Fibroblast of peridontal ligament (primary cell): ENCODE data around the gene GRAMD1B.
A peak's percentile ranks its signal among the peaks of the same experiment; 100 is the strongest.

ENCODE experiments used
- DNase-seq: peaks from one replicate; pipeline ENCODE4 v3.0.0-alpha.2; 2010; ENCODE audit errors: extremely low read depth

Gene GRAMD1B

DNA sequence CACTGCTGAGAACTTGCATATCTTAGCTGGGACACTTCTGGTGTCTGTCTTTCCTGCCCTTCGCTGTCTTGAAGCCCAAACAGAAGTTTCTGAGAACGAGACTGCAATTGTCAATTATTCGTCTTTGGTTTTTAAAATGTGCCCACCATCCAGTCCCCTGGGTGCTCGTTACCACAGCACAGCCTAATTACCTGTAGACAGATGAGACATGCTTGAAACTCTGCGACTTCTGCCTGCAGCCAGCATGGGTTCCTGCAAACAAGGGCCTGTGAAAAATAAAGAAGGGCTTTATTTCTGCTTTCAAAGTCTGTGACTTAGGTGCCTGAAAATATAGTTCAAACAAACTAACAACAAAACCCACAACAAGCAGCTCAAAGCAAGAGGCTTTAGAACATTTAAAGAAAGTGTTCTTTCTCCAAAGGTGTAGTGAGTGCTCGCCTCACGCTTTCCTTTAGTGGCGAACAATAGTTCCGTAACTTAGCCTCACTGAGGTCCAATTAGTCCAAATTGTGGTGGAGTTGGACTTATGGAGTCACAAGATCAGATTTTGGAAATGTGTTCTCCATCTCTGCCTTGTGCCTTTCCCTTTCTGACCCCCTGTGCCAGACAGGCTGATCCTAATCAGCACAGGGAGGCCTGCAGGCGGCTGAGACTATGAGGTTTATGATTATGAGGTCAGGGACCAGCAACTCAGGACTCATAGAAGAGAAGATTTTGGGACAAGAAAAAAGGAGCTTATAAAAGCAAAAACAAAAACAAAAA lies 20.4 kb upstream of the GRAMD1B start:
- no peak for DNase-seq

DNA sequence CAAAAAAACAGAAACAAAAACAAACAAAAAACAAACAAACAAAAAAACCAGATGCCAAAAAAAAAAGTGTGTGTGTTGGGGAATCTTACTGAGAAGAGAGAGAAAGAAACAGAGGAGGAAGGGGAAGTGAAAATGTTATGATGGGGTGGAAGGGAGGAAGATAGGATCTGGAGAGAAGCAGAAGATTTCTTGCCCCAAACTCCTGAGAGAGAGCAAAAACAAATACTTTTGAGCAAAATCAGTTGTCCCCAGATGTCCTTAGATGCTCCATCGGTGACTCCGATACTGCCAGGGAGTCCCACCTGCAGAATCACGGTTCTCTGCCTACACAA lies 19.9 kb upstream of the GRAMD1B start:
- DNase-seq = no peak

DNA sequence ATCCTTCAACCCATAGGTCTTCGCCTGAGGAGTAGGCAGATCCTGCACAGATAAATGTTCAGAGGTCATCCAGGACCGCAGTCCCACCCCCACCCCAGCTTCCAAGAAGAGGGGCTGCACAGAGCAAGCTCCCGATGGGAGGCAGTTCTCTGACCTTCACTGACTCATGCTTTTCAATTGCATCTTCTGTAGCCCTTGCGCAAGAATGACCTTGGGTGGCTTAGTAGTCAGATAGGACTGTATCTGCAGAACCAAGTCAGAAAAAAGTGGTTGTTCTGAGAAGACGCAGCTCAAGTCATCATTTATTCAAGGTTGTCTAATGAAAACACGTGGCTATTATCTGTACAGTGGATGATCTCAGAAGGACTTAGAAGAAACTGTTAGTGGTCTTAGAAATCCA lies 16.4 kb upstream of the GRAMD1B start:
- peak; percentile 19 for DNase-seq

DNA sequence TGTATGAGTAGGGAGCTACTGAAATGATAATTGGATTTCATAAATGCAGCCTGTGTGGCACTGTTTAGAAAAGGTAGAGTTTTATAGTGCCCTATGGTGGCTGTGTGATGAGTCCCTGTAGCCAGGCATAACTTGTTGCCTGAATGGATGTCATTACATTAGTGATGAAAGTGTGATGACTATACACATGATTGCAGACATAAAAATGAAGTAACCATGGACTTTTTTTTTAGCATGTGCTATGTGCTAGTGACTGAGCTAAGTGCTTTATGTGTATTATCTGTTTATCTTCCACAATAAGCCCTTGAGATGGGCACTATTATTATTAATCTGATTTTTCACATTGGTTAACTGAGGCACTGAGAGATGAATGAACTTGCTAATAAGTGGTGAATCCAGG lies 13.5 kb upstream of the GRAMD1B start:
- no peak for DNase-seq

DNA sequence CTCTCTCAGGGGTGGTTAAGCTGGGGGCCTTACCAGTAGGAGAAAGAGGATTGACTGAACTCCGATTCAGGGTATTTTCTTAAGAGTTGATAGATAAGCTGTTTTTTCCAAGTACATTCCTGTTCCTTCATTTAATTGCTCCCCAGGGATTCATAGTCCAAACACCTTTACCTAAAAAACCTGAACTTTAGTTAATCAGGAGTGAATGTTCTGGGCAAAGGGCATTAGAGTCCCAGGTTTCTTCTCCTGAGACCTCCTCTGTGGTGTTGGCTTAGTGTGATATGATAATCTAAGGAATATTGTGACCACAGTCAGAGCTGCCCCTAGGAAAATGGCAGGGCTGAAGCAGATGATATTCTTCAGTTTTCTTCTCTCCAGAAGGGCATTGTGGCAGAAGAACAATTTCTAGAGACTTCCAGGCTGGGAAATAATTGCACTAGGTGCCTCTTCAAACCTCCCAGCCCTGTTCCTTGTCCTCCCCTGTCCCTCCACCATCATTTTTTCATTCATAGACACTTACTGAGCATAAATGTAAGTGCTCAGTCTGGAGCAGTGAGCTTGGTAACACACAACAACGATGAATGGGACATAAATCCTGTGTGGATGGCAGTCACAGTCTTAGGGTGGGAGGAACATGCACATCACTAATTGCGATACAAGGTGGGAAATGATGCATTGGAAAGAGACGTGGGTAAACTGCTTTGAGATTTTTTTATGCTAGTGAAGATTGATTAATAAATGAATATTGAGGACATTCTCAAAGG lies 11.5 kb upstream of the GRAMD1B start:
- no peak for DNase-seq

DNA sequence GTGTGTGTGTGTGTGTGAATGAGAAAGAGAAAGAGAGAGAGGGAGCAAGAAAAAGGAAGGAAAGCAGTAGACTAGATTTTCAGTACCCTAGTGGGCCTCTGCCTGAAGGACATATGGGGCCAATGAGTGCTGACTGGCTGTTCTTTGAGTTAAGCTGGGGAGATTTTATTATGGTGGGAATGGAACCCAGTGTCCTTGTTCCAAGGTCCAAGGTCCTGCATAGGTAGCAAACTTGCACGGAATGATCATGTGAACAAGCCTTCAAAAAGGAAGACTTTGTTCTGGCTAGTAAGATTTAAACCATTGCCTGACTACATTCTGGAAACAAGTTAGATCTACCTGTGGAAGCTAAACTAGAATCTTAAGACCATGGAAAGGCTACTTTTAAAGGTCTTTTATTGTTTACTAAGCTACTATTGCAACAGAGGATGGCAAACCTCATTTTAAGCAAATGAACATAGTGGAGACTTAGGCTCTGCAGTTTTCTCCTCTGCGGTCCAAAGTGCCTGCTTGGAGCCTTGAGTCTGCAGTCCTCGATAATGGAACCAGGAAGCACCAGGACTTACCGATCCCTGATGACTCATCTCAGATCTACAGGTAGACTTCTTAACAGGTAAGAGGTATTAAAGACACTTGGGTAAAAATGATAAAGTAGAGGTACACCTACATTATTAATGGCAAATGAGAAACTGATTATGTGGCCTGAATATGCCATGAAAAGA lies 10.2 kb upstream of the GRAMD1B start:
- DNase-seq = no peak

DNA sequence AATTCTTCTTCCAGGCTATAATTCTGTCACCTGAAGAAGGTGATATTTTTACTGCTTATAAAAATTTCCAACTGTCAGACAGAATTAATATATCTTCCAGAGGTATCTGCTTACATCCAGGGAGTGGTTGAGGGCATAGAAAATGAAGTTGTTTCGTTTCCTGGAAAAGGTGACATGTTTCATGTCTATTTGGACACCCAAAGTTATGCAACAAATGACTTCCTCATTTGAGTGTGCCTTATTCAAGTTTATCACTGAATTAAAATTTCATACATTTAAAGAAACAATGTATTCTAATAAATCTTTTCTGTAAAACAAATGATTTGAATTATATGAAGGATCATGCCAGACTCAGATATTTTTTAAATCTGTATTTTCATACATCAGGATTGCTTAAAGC lies 8.5 kb upstream of the GRAMD1B start:
- no peak for DNase-seq

DNA sequence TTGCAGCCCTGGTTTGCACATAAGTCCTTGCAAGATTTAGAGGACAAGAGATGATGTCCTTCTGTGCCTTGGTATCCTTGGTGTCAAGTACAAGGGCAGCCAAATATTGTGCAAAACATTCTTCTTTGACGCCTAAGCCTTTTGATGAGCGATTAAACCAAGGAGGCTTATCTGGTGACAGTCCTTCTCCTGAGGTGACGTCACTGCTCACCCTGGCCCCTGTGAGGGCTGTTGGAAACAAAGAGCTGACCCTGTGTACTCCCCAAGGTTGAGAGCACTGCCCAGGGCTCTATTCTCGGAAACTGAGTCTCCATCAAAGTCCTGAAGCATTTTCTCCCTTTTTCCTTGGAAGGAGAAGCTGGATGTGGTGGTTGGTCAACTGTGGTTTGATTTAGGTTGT lies 4.7 kb upstream of the GRAMD1B start:
- DNase-seq = no peak

DNA sequence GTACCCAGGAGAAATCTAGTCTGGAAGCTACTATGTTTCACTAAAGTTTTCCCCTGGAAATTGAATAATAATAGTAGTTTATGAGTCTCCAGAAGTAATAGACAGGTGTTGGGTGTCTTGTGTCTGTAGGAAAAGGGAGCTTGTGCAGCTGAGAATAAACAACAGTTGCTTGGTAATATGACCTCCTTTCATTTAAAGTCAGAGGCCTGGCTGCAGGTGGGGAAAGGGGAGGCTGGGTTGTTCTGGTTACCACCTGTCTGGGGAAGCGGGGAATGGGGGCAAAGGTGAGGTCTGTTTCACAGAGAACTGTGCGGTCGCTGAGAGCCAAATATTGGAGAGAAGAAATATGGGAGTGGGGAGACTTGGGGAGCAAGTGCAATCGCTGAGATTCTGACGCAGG lies 3.3 kb upstream of the GRAMD1B start:
- DNase-seq = no peak

DNA sequence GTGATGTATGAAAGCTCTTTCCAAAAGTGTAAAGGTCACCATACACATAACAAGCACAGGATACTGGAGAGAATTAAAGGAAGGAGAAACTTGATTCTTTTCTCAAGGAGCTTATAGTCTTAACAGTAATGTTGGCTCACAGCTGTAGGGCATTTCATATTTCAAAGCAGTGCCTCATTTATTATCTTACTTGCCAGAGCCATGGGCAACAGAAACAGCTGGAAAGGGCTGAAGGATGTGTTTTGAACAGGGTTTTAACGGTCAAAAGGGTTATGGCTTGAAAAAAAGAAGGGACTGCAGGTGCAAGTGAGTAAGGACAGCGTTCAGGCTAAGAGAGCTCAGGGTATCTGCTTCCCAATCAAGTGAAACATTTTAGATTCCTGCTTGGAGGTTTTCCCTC lies 2.7 kb upstream of the GRAMD1B start:
- no peak for DNase-seq

DNA sequence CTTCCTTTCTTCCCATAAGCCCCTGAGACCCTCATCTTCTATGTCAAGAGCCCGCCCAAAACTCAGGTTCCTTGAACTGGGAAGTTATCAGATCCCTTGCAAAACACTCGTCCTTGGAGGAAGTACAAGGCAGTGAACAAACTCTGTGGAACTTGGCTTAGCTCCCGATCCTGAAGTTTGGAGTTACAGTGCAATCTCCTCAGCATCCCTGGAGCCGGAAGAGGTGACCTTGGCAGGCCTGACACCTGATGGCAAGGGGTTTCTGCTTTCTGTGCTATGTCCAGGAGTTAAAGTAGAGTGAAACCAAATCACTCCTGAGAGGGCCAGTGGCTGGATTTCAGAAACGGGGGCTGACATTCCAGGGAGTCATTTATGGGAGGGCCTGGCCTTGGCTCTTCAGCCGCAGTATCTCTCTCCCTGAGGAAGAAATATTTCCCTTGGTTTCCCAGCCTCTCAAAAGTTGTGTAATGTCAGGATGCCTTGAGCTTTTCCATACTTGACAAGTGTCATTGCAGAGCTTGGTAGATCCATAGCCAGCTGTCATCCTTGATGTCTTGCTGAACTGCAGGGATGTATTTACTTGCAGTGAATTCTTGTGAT lies 1.9 kb upstream of the GRAMD1B start:
- peak; percentile 40 for DNase-seq

DNA sequence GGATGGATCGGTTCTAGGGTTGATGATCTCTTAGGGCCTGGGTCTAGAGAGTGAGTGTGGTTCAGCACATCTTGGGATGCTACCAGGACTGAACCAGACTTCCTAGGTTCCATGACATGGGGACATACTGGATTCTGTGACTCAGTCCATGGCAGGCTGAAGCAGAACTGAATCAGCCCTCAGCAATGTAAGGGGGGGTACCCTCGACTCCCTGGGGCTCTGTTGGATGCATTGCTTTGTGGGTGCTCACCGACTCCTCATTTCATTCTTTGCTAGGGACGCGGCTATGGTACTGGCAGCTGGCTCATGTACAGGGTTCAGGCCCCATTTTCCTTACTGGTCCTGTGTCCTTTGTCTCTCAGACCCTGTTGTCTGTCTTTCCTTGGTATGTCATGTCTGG lies 733 bp upstream of the GRAMD1B start:
- DNase-seq = peak; percentile 63

DNA sequence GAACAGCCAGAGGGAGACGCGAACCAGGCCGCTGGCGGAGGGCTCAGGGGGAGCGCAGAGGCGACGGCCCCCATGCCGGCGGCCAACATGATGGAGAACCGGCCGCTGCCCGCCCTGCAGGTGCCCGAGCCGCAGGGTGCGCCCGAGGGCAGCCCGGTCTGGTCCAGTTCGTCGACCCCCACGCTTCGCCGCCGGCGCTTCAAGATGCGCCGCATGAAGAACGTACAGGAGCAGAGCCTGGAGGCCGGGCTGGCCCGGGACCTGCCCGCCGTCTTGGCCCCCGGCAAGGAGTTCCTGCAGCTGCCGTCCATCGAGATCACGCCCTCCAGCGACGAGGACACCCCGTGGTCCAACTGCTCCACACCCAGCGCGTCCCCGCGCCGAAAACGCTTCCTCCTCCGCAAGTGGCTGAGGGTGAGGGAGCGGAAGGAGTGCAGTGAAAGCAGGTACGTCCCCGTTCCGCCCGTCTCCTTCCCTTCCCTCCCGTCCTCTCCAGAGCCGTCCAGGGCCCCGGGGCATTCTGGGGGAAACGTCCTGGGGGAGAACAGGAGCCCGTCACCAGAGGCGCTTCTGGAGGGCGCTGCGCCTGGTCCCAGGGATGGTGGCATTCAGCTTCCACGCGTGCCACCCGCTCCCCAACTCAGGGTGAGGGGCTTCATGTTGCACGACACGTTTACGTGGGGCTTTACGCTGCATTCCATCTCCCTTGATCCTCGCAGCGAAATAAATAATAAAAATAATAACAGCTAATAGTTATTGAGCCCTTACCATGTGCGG lies 840 bp downstream of the GRAMD1B start:
- DNase-seq = peak; percentile 39

DNA sequence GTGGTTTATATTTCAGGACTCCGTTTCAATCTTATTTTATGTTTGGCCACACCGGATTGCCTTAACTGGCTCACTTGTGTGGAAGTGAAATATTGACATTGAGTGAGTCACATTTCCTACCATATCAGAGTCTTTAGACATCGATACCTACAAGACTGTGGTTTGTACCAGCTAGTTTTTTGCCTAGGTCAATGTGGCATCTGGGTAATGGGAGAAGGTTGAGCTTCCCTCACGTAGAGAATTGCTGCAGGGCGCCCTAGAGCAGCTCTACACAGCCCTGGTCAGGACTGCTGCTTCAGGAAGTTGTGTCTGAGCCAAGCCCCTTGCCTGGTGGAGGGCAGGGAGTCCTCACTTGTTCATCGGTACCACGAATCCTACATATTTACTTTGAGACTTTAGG lies 1.6 kb downstream of the GRAMD1B start:
- peak; percentile 30 for DNase-seq

DNA sequence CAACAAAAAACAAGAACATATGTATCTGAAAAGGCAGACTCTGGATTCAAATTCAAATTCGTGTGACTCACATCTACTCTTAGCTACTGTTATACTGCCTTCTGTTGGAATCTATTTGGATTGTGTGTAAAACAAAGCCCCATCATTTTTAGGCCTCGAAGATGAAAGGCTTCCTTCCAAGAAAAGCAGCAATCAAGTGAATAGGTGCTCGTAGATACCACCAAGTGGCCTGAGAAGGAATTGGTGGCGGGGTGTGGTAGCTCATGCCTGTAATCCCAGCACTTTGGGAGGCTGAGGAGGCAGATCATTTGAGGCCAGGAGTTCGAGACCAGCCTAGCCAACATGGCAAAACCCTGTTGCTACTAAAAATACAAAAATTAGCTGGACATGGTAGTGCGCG lies 4.2 kb downstream of the GRAMD1B start:
- peak; percentile 37 for DNase-seq

DNA sequence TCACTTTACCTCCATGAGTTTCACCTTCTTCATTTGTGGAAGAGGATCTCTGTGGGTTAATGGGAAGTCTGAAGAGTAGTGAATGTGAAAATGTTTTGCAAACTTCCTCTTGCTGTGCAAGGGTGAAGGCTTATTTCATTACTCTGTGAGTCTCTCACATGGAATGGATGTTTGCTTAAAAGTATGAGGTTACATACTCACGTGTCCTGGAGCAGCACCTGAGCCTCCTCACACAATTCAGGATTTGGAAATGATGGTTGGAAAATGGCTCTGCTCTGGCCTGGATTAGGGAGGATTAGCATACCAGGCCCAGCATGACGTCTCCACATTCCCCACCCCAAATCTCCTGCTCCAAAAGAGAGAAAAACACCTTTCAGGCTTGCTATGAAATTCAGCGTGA lies 4.8 kb downstream of the GRAMD1B start:
- DNase-seq = no peak

DNA sequence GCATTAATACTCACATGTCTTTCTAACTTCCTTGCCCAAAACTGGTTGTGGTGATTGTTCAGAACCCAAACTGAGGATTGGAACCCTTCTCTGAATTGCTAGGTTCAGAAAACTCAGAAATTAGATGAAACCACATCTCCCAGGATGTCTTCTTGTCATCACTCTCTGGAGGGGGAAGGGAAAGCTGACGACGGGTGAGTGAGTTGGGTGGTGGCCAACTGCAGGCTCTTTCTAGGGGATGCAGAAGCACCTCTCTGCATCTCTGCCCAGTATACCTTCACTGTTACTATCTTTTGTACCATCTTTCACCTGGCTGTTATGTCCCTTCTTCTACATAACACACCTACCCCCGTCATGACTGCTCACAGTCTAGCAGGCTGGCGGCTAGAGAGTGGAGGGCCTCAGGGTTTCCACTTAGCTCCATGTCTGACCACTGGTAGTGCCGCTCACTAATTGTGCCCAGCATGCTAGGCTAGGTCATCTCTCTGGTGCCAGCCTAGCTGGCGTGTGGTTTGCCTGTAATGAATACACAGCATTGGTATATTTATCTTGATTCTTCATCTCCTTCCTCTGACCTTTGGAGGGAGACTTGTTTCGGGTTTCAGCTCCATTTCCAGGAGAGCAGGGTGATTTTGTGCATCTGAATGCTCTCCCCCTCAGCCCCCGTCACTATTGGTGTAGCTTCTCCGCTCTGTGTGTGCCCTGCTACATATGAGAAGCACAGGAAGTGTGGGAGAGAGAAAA lies 7.3 kb downstream of the GRAMD1B start:
- no peak for DNase-seq

DNA sequence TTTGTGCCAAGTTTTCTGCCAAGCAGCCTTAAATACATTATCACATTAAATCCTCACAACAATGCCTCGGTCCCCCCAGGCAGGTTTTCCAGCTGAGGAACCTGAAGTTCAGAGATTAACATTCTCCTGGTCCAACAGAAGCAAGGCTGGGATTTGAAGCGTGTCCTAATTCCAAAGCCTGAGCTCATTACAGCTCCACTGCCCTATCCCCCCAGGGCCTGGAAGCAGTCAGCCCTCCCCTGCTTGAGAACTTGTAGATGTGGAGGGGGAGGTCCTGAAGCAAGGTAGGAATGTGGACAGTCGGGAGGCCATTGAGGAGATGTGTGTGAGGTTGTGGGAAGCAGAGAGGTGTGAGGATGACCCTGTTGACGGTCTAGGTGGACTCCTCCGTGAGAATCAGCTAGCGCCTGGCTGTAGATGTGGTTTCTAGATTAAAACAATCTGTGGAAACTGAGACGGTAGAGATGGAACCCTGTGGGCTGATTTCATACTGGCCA lies 8.1 kb downstream of the GRAMD1B start:
- DNase-seq = peak; percentile 48

DNA sequence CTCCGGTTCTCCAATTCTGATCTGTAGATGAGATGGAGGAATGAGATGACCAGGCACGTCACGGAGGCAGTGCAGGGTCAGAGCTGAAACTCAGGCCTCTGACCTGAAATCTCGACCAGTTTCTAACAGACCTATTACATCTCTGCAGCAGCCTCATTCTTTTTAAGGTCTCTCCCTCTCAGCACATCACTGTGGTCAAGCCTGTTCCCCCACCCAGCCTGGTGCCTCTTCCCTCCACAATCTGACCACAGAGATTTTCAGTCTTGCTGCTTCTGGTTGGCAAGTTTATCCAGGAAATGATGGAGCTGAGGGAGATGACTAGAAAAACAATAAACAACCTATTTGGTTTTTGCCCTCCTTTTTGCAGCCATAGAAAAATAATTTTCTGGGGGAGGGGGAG lies 9.5 kb downstream of the GRAMD1B start:
- no peak for DNase-seq

DNA sequence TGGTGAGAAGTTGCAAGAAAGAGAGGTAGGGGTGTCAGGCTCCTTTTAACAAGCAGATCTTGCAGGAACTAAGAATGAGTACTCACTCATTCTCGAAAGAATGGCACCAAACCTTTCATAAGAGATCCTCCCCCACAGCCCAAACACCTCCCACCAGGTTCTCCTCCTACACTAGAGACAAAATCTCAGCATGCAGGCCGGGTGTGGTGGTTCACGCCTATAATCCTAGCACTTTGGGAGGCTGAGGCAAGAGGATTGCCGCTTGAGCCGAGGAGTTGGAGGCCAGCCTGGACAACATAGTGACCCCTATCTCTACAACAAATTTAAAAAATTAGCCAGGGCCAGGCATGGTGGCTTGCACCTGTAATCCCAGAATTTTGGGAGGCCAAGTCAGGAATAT lies 11.1 kb downstream of the GRAMD1B start:
- no peak for DNase-seq
